ENCODE results near the gene KANK3. TPM values are rescaled to one million over a fixed set of nuclear protein-coding genes. Genes with fewer than 3 reads are reported as not detected.
"Not testable (repeated sequence)": the region's sequence is repeated elsewhere in the genome, so short reads cannot be mapped to it uniquely, and the experiment has no call there.

Gene KANK3
- 1 to 10 TPM; 1.3 to 2.7 TPM for total RNA-seq

- Mint-ChIP-seq H3K4me1 (peaks cover 13% of the 10 kb centered on the region), H3K27me3 (peaks cover 31% of the 10 kb centered on the region), H3K4me3 (peak within 1 kb of the TSS; percentile 75), H3K9me3 (no peaks in the 10 kb centered on the region), H3K36me3 (ENCODE audit: low read depth) (no peaks in the 10 kb centered on the region), H3K27ac (peak within 1 kb of the TSS; percentile 84)
- peak; percentile 93 for DNase-seq
- ChIA-PET CTCF (interaction anchor here (4.7 kb wide), 1 partner anchor 11 kb away, joined by 38 read pairs; no protein-coding TSS in a partner anchor), POLR2A (no interaction called here)
These were observed at the start of gene KANK3 for GRCh38 chr19:8342684-8343482. Gene KANK3 (minus strand): TSS chr19:8343262. CDS start chr19:8337828, 5,434 bp downstream.

- no peaks in the 10 kb centered on the region for H3K27me3 Mint-ChIP-seq
- H3K4me3 Mint-ChIP-seq: no peak overlapping the region
- peaks cover 9% of the 10 kb centered on the region for H3K36me3 Mint-ChIP-seq (ENCODE audit: low read depth)
- no peak for DNase-seq
- peak overlapping the region; percentile 74 for H3K27ac Mint-ChIP-seq
- peaks cover under 1% of the 10 kb centered on the region for H3K9me3 Mint-ChIP-seq
- ChIA-PET POLR2A (no interaction called here), CTCF (interaction anchor here (0.6 to 2.9 kb wide), 4 partner anchors 21 to 189 kb away, joined by 4 to 12 read pairs (median 6); partner anchors contain the start of gene MARCHF2)
- H3K4me1 Mint-ChIP-seq: peaks cover 47% of the 10 kb centered on the region
These were observed 49.0 kb upstream of the KANK3 start for GRCh38 chr19:8392017-8392591.

- peaks cover 44% of the 10 kb centered on the region for H3K4me1 Mint-ChIP-seq
- H3K27ac Mint-ChIP-seq: peak overlapping the region; percentile 86
- POLR2A ChIA-PET: no interaction called here
These were observed 48.3 kb upstream of the KANK3 start for GRCh38 chr19:8391198-8392016.

GRCh38 chr19:8390617-8390981 is 47.5 kb upstream of the KANK3 start:
- Mint-ChIP-seq H3K27me3 (no peaks in the 10 kb centered on the region), H3K36me3 (ENCODE audit: low read depth) (peaks cover 11% of the 10 kb centered on the region), H3K4me1 (peaks cover 37% of the 10 kb centered on the region), H3K4me3 (peak overlapping the region; percentile 67), H3K9me3 (peaks cover 5% of the 10 kb centered on the region), H3K27ac (peak overlapping the region; percentile 86)
- ChIA-PET POLR2A (interaction anchor here (0.7 kb wide), 1 partner anchor 69 kb away, joined by 4 read pairs; the partner anchor contains the start of genes NDUFA7 and RPS28), CTCF (interaction anchor here (0.6 to 2.9 kb wide), 7 partner anchors 20 to 447 kb away, joined by 3 to 12 read pairs (median 4); partner anchors contain the start of genes MARCHF2 and TIMM44)
- peak; percentile 94 for DNase-seq

More at GRCh38 chr19:8391198-8392016, 48.3 kb upstream of the KANK3 start:
- Mint-ChIP-seq H3K9me3 (peaks cover 5% of the 10 kb centered on the region), H3K27me3 (no peaks in the 10 kb centered on the region), H3K36me3 (ENCODE audit: low read depth) (peaks cover 11% of the 10 kb centered on the region), H3K4me3 (peak overlapping the region; percentile 67)
- no peak for DNase-seq
- CTCF ChIA-PET: interaction anchor here (0.6 to 2.9 kb wide), 4 partner anchors 20 to 206 kb away, joined by 3 to 12 read pairs (median 6); partner anchors contain the start of gene MARCHF2

GRCh38 chr19:8389891-8390616 is 47.0 kb upstream of the KANK3 start, which contains the start of gene RAB11B:
Gene RAB11B (plus strand): TSS chr19:8390360. CDS start chr19:8390417, 57 bp downstream.
- peak; percentile 99 for DNase-seq
- H3K27ac Mint-ChIP-seq: peak within 1 kb of the TSS; percentile 99
- peak within 1 kb of the TSS; percentile 93 for H3K4me3 Mint-ChIP-seq
- H3K36me3 Mint-ChIP-seq (ENCODE audit: low read depth): peaks cover 11% of the 10 kb centered on the region
- ChIA-PET CTCF (interaction anchor here (0.6 to 2.9 kb wide), 9 partner anchors 18 to 446 kb away, joined by 3 to 12 read pairs (median 3); partner anchors contain the start of genes MARCHF2 and TIMM44), POLR2A (interaction anchor here (0.6 to 0.7 kb wide), 2 partner anchors 29 to 69 kb away, joined by 3 to 4 read pairs; partner anchors contain the start of genes NDUFA7 and RPS28)
- peaks cover 33% of the 10 kb centered on the region for H3K4me1 Mint-ChIP-seq
- peaks cover 5% of the 10 kb centered on the region for H3K9me3 Mint-ChIP-seq
- H3K27me3 Mint-ChIP-seq: no peaks in the 10 kb centered on the region

GRCh38 chr19:8388612-8388958 is 45.5 kb upstream of the KANK3 start:
- peaks cover 11% of the 10 kb centered on the region for H3K36me3 Mint-ChIP-seq (ENCODE audit: low read depth)
- CTCF ChIA-PET: interaction anchor here (1.2 to 1.5 kb wide), 2 partner anchors 25 to 35 kb away, joined by 3 to 4 read pairs; partner anchors contain the start of gene ANGPTL4
- H3K9me3 Mint-ChIP-seq: peaks cover 5% of the 10 kb centered on the region
- peaks cover 36% of the 10 kb centered on the region for H3K4me1 Mint-ChIP-seq
- H3K4me3 Mint-ChIP-seq: peak overlapping the region; percentile 19
- no peak overlapping the region for H3K27ac Mint-ChIP-seq
- no peak for DNase-seq
- no peaks in the 10 kb centered on the region for H3K27me3 Mint-ChIP-seq
- POLR2A ChIA-PET: no interaction called here

- Mint-ChIP-seq H3K9me3 (peaks cover 5% of the 10 kb centered on the region), H3K27me3 (no peaks in the 10 kb centered on the region), H3K27ac (no peak overlapping the region), H3K4me3 (no peak overlapping the region), H3K4me1 (peaks cover 34% of the 10 kb centered on the region), H3K36me3 (ENCODE audit: low read depth) (peaks cover 9% of the 10 kb centered on the region)
- CTCF ChIA-PET: interaction anchor here (1.2 to 1.5 kb wide), 2 partner anchors 25 to 34 kb away, joined by 3 to 4 read pairs; partner anchors contain the start of gene ANGPTL4
- POLR2A ChIA-PET: no interaction called here
- DNase-seq: no peak
These were observed 44.9 kb upstream of the KANK3 start for GRCh38 chr19:8387688-8388611.

GRCh38 chr19:8386990-8387389 is 43.9 kb upstream of the KANK3 start:
- CTCF ChIA-PET: interaction anchor here (0.6 to 1.5 kb wide), 5 partner anchors 11 to 868 kb away, joined by 3 to 4 read pairs (median 3); partner anchors contain the start of gene MARCHF2
- no peak for DNase-seq
- H3K36me3 Mint-ChIP-seq (ENCODE audit: low read depth): peaks cover 8% of the 10 kb centered on the region
- H3K9me3 Mint-ChIP-seq: peaks cover 5% of the 10 kb centered on the region
- H3K27me3 Mint-ChIP-seq: no peaks in the 10 kb centered on the region
- peaks cover 29% of the 10 kb centered on the region for H3K4me1 Mint-ChIP-seq
- H3K4me3 Mint-ChIP-seq: no peak overlapping the region
- POLR2A ChIA-PET: no interaction called here
- no peak overlapping the region for H3K27ac Mint-ChIP-seq

- not testable (repeated sequence) for H3K27me3 Mint-ChIP-seq; H3K36me3 Mint-ChIP-seq (ENCODE audit: low read depth)
These were observed 43.4 kb upstream of the KANK3 start for GRCh38 chr19:8386419-8386818.

GRCh38 chr19:8385566-8385965 is 42.5 kb upstream of the KANK3 start:
- H3K27ac Mint-ChIP-seq; H3K27me3 Mint-ChIP-seq; H3K4me3 Mint-ChIP-seq; CTCF ChIA-PET; POLR2A ChIA-PET; H3K9me3 Mint-ChIP-seq; DNase-seq; H3K36me3 Mint-ChIP-seq (ENCODE audit: low read depth): not testable (repeated sequence)
- peaks cover 17% of the 10 kb centered on the region for H3K4me1 Mint-ChIP-seq

More at GRCh38 chr19:8386419-8386818, 43.4 kb upstream of the KANK3 start:
- POLR2A ChIA-PET, DNase-seq, H3K9me3 Mint-ChIP-seq, H3K27ac Mint-ChIP-seq, H3K4me3 Mint-ChIP-seq: not testable (repeated sequence)
- H3K4me1 Mint-ChIP-seq: peaks cover 24% of the 10 kb centered on the region
- CTCF ChIA-PET: interaction anchor here (0.9 to 1.2 kb wide), 3 partner anchors 11 to 27 kb away, joined by 3 to 4 read pairs (median 3); partner anchors contain the start of gene MARCHF2

- peaks cover 17% of the 10 kb centered on the region for H3K4me1 Mint-ChIP-seq
- POLR2A ChIA-PET; H3K4me3 Mint-ChIP-seq; H3K9me3 Mint-ChIP-seq; H3K27ac Mint-ChIP-seq; H3K36me3 Mint-ChIP-seq (ENCODE audit: low read depth); DNase-seq; H3K27me3 Mint-ChIP-seq; CTCF ChIA-PET: not testable (repeated sequence)
These were observed 42.0 kb upstream of the KANK3 start for GRCh38 chr19:8385103-8385502.
